ENCODE results near the gene BCAS1. TPM values are rescaled to one million over a fixed set of nuclear protein-coding genes. Genes with fewer than 3 reads are reported as not detected.

The BCAS1 gene
- total RNA-seq, 5 donors from 2014 or later (not counting 1 experiment from before 2014, with no cell fraction given): 0.26 to 0.76 (median 0.51) TPM; not detected in 1

- Histone ChIP-seq H3K4me3 (ENCODE audit: control insufficient read depth in 1 of 2, extremely low read depth in 1 of 2, low read length in 1 of 2) (no peak overlapping the region), H3K36me3 (ENCODE audit: control insufficient read depth in 2 of 2, extremely low read depth in 1 of 2, insufficient read depth in 1 of 2, low read length in 1 of 2) (no peaks in the 10 kb centered on the region), H3K27ac (ENCODE audit: low read length) (no peak overlapping the region), H3K4me1 (ENCODE audit: control insufficient read depth in 1 of 2, extremely low read depth in 1 of 2, insufficient read depth in 2 of 2, low read length in 2 of 2) (peaks cover 2 to 3% of the 10 kb centered on the region in 2 experiments), H3K9me3 (no peaks in the 10 kb centered on the region), H3K27me3 (replicated peaks in 1 of 2; ENCODE audit: control insufficient read depth in 2 of 2, extremely low read depth in 1 of 2, insufficient read depth in 2 of 2, low read length in 1 of 2) (no peaks in the 10 kb centered on the region)
- POLR2A ChIA-PET: interaction anchor here in 1 of 2 donors (0.6 kb wide), 1 partner anchor 1681 kb away, joined by 3 read pairs; no protein-coding TSS in a partner anchor
- DNase-seq (no peak), ATAC-seq (replicated peaks in 1 of 4) (no peak)
- no peak overlapping the region for H3K27ac Mint-ChIP-seq
- H3K4me3 Mint-ChIP-seq: no peak overlapping the region
- peaks cover 3% of the 10 kb centered on the region for H3K36me3 Mint-ChIP-seq
- H3K9me3 Mint-ChIP-seq: peaks cover 3 to 16% (median 5%) of the 10 kb centered on the region in 3 donors
- WGBS (ENCODE audit: insufficient coverage): 93% methylated on average over 4 of the region's 6 CpGs
- H3K4me1 Mint-ChIP-seq: peaks cover 7 to 11% (median 7%) of the 10 kb centered on the region in 3 donors
- CTCF ChIA-PET: interaction anchor here in 1 of 2 donors (0.8 kb wide), 1 partner anchor 16 kb away, joined by 3 read pairs; no protein-coding TSS in a partner anchor
- peaks cover 0 to 2% of the 10 kb centered on the region in 2 donors for H3K27me3 Mint-ChIP-seq
Observed at GRCh38 chr20:53954723-53955658, 115.4 kb downstream of the BCAS1 start.

GRCh38 chr20:53952528-53953096, 117.8 kb downstream of the BCAS1 start:
- no peaks in the 10 kb centered on the region for H3K9me3 ChIP-seq
- H3K27ac ChIP-seq (ENCODE audit: low read length): no peak overlapping the region
- H3K4me1 ChIP-seq (ENCODE audit: control insufficient read depth in 1 of 2, extremely low read depth in 1 of 2, insufficient read depth in 2 of 2, low read length in 2 of 2): peaks cover 22 to 27% of the 10 kb centered on the region in 2 experiments
- CTCF ChIA-PET: no interaction called here
- ATAC-seq (replicated peaks in 1 of 4) (no peak), DNase-seq (no peak)
- H3K4me3 Mint-ChIP-seq: no peak overlapping the region
- H3K4me1 Mint-ChIP-seq: peaks cover 30 to 34% (median 31%) of the 10 kb centered on the region in 3 donors
- no peak overlapping the region for H3K27ac Mint-ChIP-seq
- no peak overlapping the region for H3K4me3 ChIP-seq (ENCODE audit: control insufficient read depth in 1 of 2, extremely low read depth in 1 of 2, low read length in 1 of 2)
- H3K9me3 Mint-ChIP-seq: peaks cover 3 to 16% (median 5%) of the 10 kb centered on the region in 3 donors
- H3K27me3 Mint-ChIP-seq: no peaks in the 10 kb centered on the region
- no peaks in the 10 kb centered on the region for H3K27me3 ChIP-seq (replicated peaks in 1 of 2; ENCODE audit: control insufficient read depth in 2 of 2, extremely low read depth in 1 of 2, insufficient read depth in 2 of 2, low read length in 1 of 2)
- WGBS (ENCODE audit: insufficient coverage): 100% methylated on average over 2 of the region's 4 CpGs
- peaks cover 3% of the 10 kb centered on the region for H3K36me3 Mint-ChIP-seq
- no peaks in the 10 kb centered on the region for H3K36me3 ChIP-seq (ENCODE audit: control insufficient read depth in 2 of 2, extremely low read depth in 1 of 2, insufficient read depth in 1 of 2, low read length in 1 of 2)
- POLR2A ChIA-PET: no interaction called here

- peaks cover 3% of the 10 kb centered on the region for H3K36me3 Mint-ChIP-seq
- peaks cover 30 to 38% (median 37%) of the 10 kb centered on the region in 3 donors for H3K4me1 Mint-ChIP-seq
- CTCF ChIA-PET: interaction anchor here (0.6 to 1.5 kb wide), 3 partner anchors 35 to 372 kb away, joined by 3 to 5 read pairs (median 3); no protein-coding TSS in a partner anchor
- peaks cover 22 to 30% of the 10 kb centered on the region in 2 experiments for H3K4me1 ChIP-seq (ENCODE audit: control insufficient read depth in 1 of 2, extremely low read depth in 1 of 2, insufficient read depth in 2 of 2, low read length in 2 of 2)
- H3K4me3 ChIP-seq (ENCODE audit: control insufficient read depth in 1 of 2, extremely low read depth in 1 of 2, low read length in 1 of 2): no peak overlapping the region
- DNase-seq (no peak), ATAC-seq (replicated peaks in 1 of 4) (no peak)
- WGBS (ENCODE audit: insufficient coverage): 100% methylated on average over 2 of the region's 3 CpGs
- no peaks in the 10 kb centered on the region for H3K36me3 ChIP-seq (ENCODE audit: control insufficient read depth in 2 of 2, extremely low read depth in 1 of 2, insufficient read depth in 1 of 2, low read length in 1 of 2)
- H3K27ac Mint-ChIP-seq: peak overlapping the region; percentile 53 to 98
- H3K4me3 Mint-ChIP-seq: peak overlapping the region in 1 of 3 donors; percentile 83
- H3K9me3 Mint-ChIP-seq: peaks cover 3 to 13% (median 5%) of the 10 kb centered on the region in 3 donors
- no peak overlapping the region for H3K27ac ChIP-seq (ENCODE audit: low read length)
- POLR2A ChIA-PET: no interaction called here
- H3K27me3 Mint-ChIP-seq: no peaks in the 10 kb centered on the region
- H3K9me3 ChIP-seq: no peaks in the 10 kb centered on the region
- no peaks in the 10 kb centered on the region for H3K27me3 ChIP-seq (replicated peaks in 1 of 2; ENCODE audit: control insufficient read depth in 2 of 2, extremely low read depth in 1 of 2, insufficient read depth in 2 of 2, low read length in 1 of 2)
Observed at GRCh38 chr20:53950578-53950977, 119.8 kb downstream of the BCAS1 start.

- ChIA-PET POLR2A (interaction anchor here (0.6 to 1.2 kb wide), 3 partner anchors 10 to 683 kb away, joined by 3 to 8 read pairs (median 3); no protein-coding TSS in a partner anchor), CTCF (interaction anchor here (0.6 to 1.5 kb wide), 5 partner anchors 10 to 372 kb away, joined by 3 to 6 read pairs (median 3); no protein-coding TSS in a partner anchor)
- Mint-ChIP-seq H3K9me3 (peaks cover 3 to 13% (median 5%) of the 10 kb centered on the region in 3 donors), H3K27me3 (no peaks in the 10 kb centered on the region), H3K27ac (peak overlapping the region; percentile 53 to 98), H3K4me3 (peak overlapping the region in 1 of 3 donors; percentile 83), H3K36me3 (peaks cover 3% of the 10 kb centered on the region), H3K4me1 (peaks cover 30 to 38% (median 37%) of the 10 kb centered on the region in 3 donors)
- Histone ChIP-seq H3K4me1 (ENCODE audit: control insufficient read depth in 1 of 2, extremely low read depth in 1 of 2, insufficient read depth in 2 of 2, low read length in 2 of 2) (peaks cover 22 to 30% of the 10 kb centered on the region in 2 experiments), H3K9me3 (no peaks in the 10 kb centered on the region), H3K4me3 (ENCODE audit: control insufficient read depth in 1 of 2, extremely low read depth in 1 of 2, low read length in 1 of 2) (no peak overlapping the region), H3K27me3 (replicated peaks in 1 of 2; ENCODE audit: control insufficient read depth in 2 of 2, extremely low read depth in 1 of 2, insufficient read depth in 2 of 2, low read length in 1 of 2) (no peaks in the 10 kb centered on the region), H3K36me3 (ENCODE audit: control insufficient read depth in 2 of 2, extremely low read depth in 1 of 2, insufficient read depth in 1 of 2, low read length in 1 of 2) (no peaks in the 10 kb centered on the region), H3K27ac (ENCODE audit: low read length) (peak overlapping the region; percentile 87)
- 77% methylated on average over 6 of the region's 7 CpGs for WGBS (ENCODE audit: insufficient coverage)
- DNase-seq (no peak), ATAC-seq (replicated peaks in 1 of 4) (no peak)
Observed at GRCh38 chr20:53950031-53950430, 120.4 kb downstream of the BCAS1 start.

GRCh38 chr20:53949319-53949839, 121.0 kb downstream of the BCAS1 start:
- H3K27ac ChIP-seq (ENCODE audit: low read length): peak overlapping the region; percentile 87
- Mint-ChIP-seq H3K27ac (peak overlapping the region; percentile 90 to 98), H3K36me3 (peaks cover 3% of the 10 kb centered on the region), H3K4me3 (peak overlapping the region; percentile 47 to 83 (median 71)), H3K9me3 (peaks cover 3 to 13% (median 5%) of the 10 kb centered on the region in 3 donors), H3K4me1 (peaks cover 33 to 38% (median 38%) of the 10 kb centered on the region in 3 donors), H3K27me3 (no peaks in the 10 kb centered on the region)
- CTCF ChIA-PET: interaction anchor here in 1 of 2 donors (0.9 to 1.5 kb wide), 3 partner anchors 10 to 34 kb away, joined by 3 to 6 read pairs (median 3); no protein-coding TSS in a partner anchor
- no peak overlapping the region for H3K4me3 ChIP-seq (ENCODE audit: control insufficient read depth in 1 of 2, extremely low read depth in 1 of 2, low read length in 1 of 2)
- H3K4me1 ChIP-seq (ENCODE audit: control insufficient read depth in 1 of 2, extremely low read depth in 1 of 2, insufficient read depth in 2 of 2, low read length in 2 of 2): peaks cover 22 to 30% of the 10 kb centered on the region in 2 experiments
- WGBS (ENCODE audit: insufficient coverage): 0% methylated on average over 5 of the region's 10 CpGs
- no peaks in the 10 kb centered on the region for H3K36me3 ChIP-seq (ENCODE audit: control insufficient read depth in 2 of 2, extremely low read depth in 1 of 2, insufficient read depth in 1 of 2, low read length in 1 of 2)
- ATAC-seq (replicated peaks in 1 of 4) (peak; percentile 95 to 98 (median 96)), DNase-seq (peak; percentile 50 to 92 (median 75))
- POLR2A ChIA-PET: interaction anchor here (0.6 to 1.2 kb wide), 4 partner anchors 10 to 976 kb away, joined by 3 to 8 read pairs (median 3); no protein-coding TSS in a partner anchor
- H3K9me3 ChIP-seq: no peaks in the 10 kb centered on the region
- no peaks in the 10 kb centered on the region for H3K27me3 ChIP-seq (replicated peaks in 1 of 2; ENCODE audit: control insufficient read depth in 2 of 2, extremely low read depth in 1 of 2, insufficient read depth in 2 of 2, low read length in 1 of 2)

Data from T-cell (primary cell).